Common myeloid progenitor, CD34-positive (primary cell): ENCODE data around the gene NPLOC4.
"Not testable (repeated sequence)": the region's sequence is repeated elsewhere in the genome, so short reads cannot be mapped to it uniquely, and the experiment has no call there.

Experiments
- CTCF ChIA-PET: fragments of 350-600 bp; sonication (Branson Sonifier 250); formaldehyde crosslinking; loops from one replicate; lab custom pipeline; 2021; ENCODE audit warnings: antibody characterized with exemption; lab: Charles Lee
- POLR2A ChIA-PET: fragments of 350-600 bp; sonication (Branson Sonifier 250); formaldehyde crosslinking; loops from one replicate; lab custom pipeline; 2021; ENCODE audit warnings: antibody characterized with exemption; lab: Charles Lee
- DNase-seq, 3 donors: peaks; one replicate each; pipeline versions ENCODE4 v3.0.0 to v3.0.0-alpha.2; 2013
- H3K27ac ChIP-seq, 2 experiments: 1 replicate in 1 of 2; 2 replicates in 1 of 2; pipeline ENCODE4 v1.7.0; 2013; ENCODE audit warnings: inconsistent platforms in 2 of 2, low read length in 2 of 2, mild to moderate bottlenecking in 2 of 2, low read depth in 1 of 2, moderate library complexity in 1 of 2; ENCODE audit not compliant: severe bottlenecking in 2 of 2, insufficient read depth in 1 of 2, poor library complexity in 1 of 2
- H3K27me3 ChIP-seq, 5 experiments: replicated peaks in 2 of 5; 1 replicate in 3 of 5; 2 replicates in 2 of 5; pipeline versions ENCODE4 v1.6.1 to v1.7.0; 2013; ENCODE audit warnings: low read length in 4 of 5, mild to moderate bottlenecking in 2 of 5, moderate library complexity in 2 of 5, inconsistent platforms in 1 of 5; ENCODE audit not compliant: insufficient read depth in 5 of 5, control insufficient read depth in 4 of 5
- H3K36me3 ChIP-seq, 4 experiments: 1 replicate in 2 of 4; 2 replicates in 2 of 4; pipeline versions ENCODE4 v1.6.1 to v1.7.0; 2013; ENCODE audit warnings: low read length in 3 of 4, control low read depth in 1 of 4, mild to moderate bottlenecking in 1 of 4; ENCODE audit not compliant: control insufficient read depth in 4 of 4, insufficient read depth in 4 of 4
- H3K4me1 ChIP-seq, 4 experiments: 1 replicate in 3 of 4; 2 replicates in 1 of 4; pipeline versions ENCODE4 v1.6.1 to v1.7.1; 2013; ENCODE audit warnings: low read length in 3 of 4, mild to moderate bottlenecking in 3 of 4, control low read depth in 1 of 4, inconsistent platforms in 1 of 4, moderate library complexity in 1 of 4; ENCODE audit not compliant: control insufficient read depth in 4 of 4, insufficient read depth in 4 of 4; ENCODE audit errors: control extremely low read depth in 1 of 4
- H3K4me3 ChIP-seq, 7 experiments: 1 replicate in 4 of 7; 2 replicates in 3 of 7; pipeline versions ENCODE4 v1.5.1 to v1.7.0; 2013; ENCODE audit warnings: mild to moderate bottlenecking in 7 of 7, low read length in 6 of 7, moderate library complexity in 6 of 7, inconsistent platforms in 2 of 7, low read depth in 2 of 7, control low read depth in 1 of 7; ENCODE audit not compliant: insufficient read depth in 4 of 7, control insufficient read depth in 1 of 7; ENCODE audit errors: extremely low read depth in 1 of 7
- H3K9me3 ChIP-seq, 5 experiments: 1 replicate in 4 of 5; 2 replicates in 1 of 5; pipeline versions ENCODE4 v1.6.1 to v1.7.1; 2013; ENCODE audit warnings: low read length in 4 of 5, mild to moderate bottlenecking in 2 of 5, inconsistent platforms in 1 of 5, low read depth in 1 of 5, moderate library complexity in 1 of 5; ENCODE audit not compliant: control insufficient read depth in 4 of 5, insufficient read depth in 2 of 5; ENCODE audit errors: control extremely low read depth in 1 of 5
- WGBS: methylation state at CpG from one replicate; pipeline ENCODE4 v1.1.5; 2013; ENCODE audit not compliant: insufficient coverage; 5-methylcytosine and 5-hydroxymethylcytosine counted together

The NPLOC4 gene

DNA sequence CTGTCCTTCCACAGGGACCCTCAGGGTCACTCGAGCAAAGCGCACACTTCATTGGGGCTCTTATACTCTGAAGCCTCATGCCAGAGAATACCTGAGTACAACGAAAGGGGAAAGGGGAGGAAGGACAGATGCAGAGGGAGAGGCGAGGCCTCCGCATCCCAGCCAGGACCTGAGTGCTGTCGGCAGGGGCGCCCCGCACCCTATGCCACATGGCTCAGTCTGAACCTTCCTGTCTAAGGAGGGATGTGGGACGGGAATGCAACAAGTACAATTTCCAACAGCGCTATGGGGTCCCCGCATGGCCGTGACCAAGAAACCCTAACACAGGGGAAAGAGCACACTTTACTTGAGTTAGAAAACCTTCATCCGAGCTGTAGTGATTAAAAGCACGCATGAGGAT, 44.9 kb downstream of the NPLOC4 start:
- Histone ChIP-seq H3K36me3 (peaks cover 18 to 74% (median 61%) of the 10 kb centered on the region in 4 experiments), H3K27ac (no peak overlapping the region), H3K4me3 (no peak overlapping the region), H3K27me3 (no peaks in the 10 kb centered on the region), H3K9me3 (no peaks in the 10 kb centered on the region), H3K4me1 (no peaks in the 10 kb centered on the region)
- 91% methylated on average over 12 of the region's 14 CpGs for WGBS
- POLR2A ChIA-PET = no interaction called here
- CTCF ChIA-PET = interaction anchor here (4.1 kb wide), 1 partner anchor 9 kb away, joined by 13 read pairs; no protein-coding TSS in a partner anchor
- DNase-seq = no peak

DNA sequence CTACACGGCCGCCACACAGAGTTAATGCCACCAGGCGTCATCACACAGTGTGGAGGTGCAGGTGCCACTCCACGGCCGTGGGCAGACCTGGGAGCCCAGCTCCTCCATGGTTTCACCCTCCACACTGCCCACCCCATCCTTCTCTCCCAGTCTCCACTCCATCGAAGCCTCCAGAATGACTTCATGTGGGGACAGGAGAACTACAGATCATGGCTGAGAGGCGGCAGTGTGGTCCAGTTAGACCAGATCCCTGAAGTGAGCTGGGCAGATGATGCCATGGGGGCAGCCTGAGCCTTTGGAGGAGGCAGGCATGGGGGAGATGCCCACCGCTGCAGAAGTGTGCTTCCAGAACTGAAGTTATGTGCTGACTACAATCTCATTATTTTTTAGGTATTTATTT, 46.8 kb downstream of the NPLOC4 start:
- H3K4me1 ChIP-seq = no peaks in the 10 kb centered on the region
- 99% methylated on average over 7 of the region's 8 CpGs for WGBS
- H3K27me3 ChIP-seq = no peaks in the 10 kb centered on the region
- ChIA-PET CTCF (interaction anchor here (4.1 kb wide), 1 partner anchor 11 kb away, joined by 13 read pairs; no protein-coding TSS in a partner anchor), POLR2A (no interaction called here)
- no peak overlapping the region for H3K27ac ChIP-seq
- no peak overlapping the region for H3K4me3 ChIP-seq
- peaks cover 15 to 77% (median 58%) of the 10 kb centered on the region in 4 experiments for H3K36me3 ChIP-seq
- DNase-seq = no peak
- H3K9me3 ChIP-seq = no peaks in the 10 kb centered on the region

DNA sequence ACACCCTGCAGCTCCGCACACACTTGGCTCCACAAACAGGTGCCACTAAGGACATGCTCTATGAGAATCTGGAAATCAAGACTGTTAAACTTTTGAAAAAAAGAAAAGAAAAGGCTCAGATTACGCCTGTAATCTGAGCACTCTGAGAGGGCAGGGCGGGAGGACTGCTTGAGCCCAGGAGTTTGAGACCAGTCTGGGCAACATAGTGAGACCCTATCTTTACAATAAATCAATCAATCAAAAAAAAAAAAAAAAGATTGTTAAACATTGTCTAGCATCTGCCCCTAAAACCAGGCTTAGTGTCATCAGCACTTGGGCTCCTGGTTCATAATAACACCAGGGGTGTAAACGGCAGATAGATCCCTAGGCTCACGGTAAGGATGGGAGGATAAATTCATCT, 47.3 kb downstream of the NPLOC4 start:
- no peak overlapping the region for H3K4me3 ChIP-seq
- peaks cover 15 to 75% (median 55%) of the 10 kb centered on the region in 4 experiments for H3K36me3 ChIP-seq
- ChIA-PET POLR2A (no interaction called here), CTCF (interaction anchor here (0.7 to 4.1 kb wide), 2 partner anchors 12 to 521 kb away, joined by 6 to 13 read pairs; no protein-coding TSS in a partner anchor)
- H3K27ac ChIP-seq = no peak overlapping the region
- H3K27me3 ChIP-seq = no peaks in the 10 kb centered on the region
- 100% methylated on average over 2 of the region's 5 CpGs for WGBS
- H3K4me1 ChIP-seq = no peaks in the 10 kb centered on the region
- H3K9me3 ChIP-seq = no peaks in the 10 kb centered on the region
- no peak for DNase-seq

DNA sequence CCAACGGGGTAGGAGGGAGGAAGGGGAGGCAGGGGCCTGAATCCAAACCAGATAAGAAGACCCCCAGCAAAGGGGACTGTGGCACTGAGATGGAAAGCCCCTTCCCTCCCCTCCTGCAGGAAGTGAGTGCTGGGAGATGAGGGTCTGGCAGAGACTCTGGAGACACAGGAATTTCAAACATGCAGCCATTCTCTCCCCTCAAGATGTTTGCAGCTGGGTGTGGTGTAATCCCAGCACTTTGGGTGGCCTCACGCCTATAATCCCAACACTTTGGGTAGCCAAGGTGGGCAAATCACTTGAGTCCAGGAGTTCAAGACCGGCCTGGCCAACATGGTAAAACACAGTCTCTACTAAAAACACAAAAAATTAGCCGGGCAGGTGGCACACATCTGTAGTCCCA, 50.8 kb downstream of the NPLOC4 start:
- WGBS = 100% methylated on average over 3 of the region's 4 CpGs
- Histone ChIP-seq H3K4me1 (no peaks in the 10 kb centered on the region), H3K27ac (no peak overlapping the region), H3K4me3 (no peak overlapping the region), H3K36me3 (peaks cover 22 to 79% (median 51%) of the 10 kb centered on the region in 4 experiments), H3K27me3 (no peaks in the 10 kb centered on the region), H3K9me3 (no peaks in the 10 kb centered on the region)
- CTCF ChIA-PET = interaction anchor here (2.0 kb wide), 1 partner anchor 15 kb away, joined by 4 read pairs; no protein-coding TSS in a partner anchor
- POLR2A ChIA-PET = interaction anchor here (0.6 kb wide), 1 partner anchor 14 kb away, joined by 3 read pairs; no protein-coding TSS in a partner anchor
- DNase-seq = no peak

DNA sequence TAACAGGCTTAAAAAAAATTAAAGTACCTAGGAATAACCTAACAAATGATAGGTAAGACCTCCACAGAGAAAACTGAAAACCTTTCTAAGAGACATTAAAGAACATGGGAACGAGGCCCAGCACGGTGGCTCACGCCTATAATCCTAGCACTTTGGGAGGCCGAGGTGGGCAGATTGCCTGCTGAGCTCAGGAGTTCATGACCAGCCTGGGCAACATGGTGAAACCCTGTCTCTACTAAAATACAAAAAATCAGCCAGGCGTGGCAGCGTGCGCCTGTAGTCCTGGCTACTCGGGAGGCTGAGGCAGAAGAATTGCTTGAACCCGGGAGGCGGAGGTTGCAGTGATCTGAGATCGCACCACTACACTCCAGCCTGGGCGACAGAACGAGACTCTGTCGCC, 52.1 kb downstream of the NPLOC4 start:
- CTCF ChIA-PET, H3K4me3 ChIP-seq, H3K27me3 ChIP-seq, DNase-seq, H3K27ac ChIP-seq, H3K9me3 ChIP-seq, H3K4me1 ChIP-seq: not testable (repeated sequence)
- H3K36me3 ChIP-seq = peaks cover 20 to 75% (median 47%) of the 10 kb centered on the region in 4 experiments
- POLR2A ChIA-PET = interaction anchor here (0.7 kb wide), 1 partner anchor 721 kb away, joined by 6 read pairs; no protein-coding TSS in a partner anchor
- WGBS = 91% methylated on average over 4 of the region's 14 CpGs

DNA sequence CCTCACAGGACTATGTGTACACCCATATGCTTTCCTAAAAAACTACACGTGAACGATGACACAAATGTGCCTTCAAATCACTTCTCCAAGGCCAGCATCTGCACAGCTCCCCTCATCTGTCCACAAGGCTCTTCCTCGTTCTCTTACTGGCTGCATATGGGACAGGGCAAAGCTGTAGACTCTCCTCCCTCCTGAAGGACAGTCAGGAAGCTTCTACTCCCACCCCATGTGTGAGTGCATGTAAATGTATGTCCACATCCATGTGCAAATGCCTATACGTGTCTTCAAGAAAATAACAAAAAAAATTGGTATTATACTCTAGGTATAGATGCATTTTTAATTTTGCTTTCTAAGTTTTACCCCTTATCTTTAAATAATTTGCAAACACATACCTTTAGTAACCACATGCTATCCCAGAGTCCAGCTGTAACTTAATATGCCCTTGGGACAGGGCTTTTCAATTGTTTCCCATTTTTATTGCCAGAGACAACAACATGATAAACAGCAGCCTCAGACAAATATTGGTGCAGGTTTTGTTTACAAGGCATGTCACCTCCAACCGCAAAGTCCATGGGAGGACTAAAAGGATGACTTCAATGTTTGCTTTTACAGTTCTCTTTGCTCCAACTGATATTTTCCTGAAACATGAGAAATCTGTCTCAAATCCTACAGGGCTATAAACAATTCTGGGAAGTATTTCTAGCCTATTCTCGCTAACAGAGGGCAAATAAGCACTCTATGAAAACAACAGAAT, 53.1 kb downstream of the NPLOC4 start:
- CTCF ChIA-PET = interaction anchor here (2.5 kb wide), 1 partner anchor 17 kb away, joined by 11 read pairs; no protein-coding TSS in a partner anchor
- H3K4me1 ChIP-seq = peaks cover 0 to 2% (median under 1%) of the 10 kb centered on the region in 4 experiments
- no peak overlapping the region for H3K27ac ChIP-seq
- POLR2A ChIA-PET = no interaction called here
- no peaks in the 10 kb centered on the region for H3K9me3 ChIP-seq
- H3K27me3 ChIP-seq = no peaks in the 10 kb centered on the region
- H3K4me3 ChIP-seq = no peak overlapping the region
- no peak for DNase-seq
- peaks cover 20 to 78% (median 47%) of the 10 kb centered on the region in 4 experiments for H3K36me3 ChIP-seq
- WGBS = 98% methylated on average over 4 of the region's 6 CpGs

DNA sequence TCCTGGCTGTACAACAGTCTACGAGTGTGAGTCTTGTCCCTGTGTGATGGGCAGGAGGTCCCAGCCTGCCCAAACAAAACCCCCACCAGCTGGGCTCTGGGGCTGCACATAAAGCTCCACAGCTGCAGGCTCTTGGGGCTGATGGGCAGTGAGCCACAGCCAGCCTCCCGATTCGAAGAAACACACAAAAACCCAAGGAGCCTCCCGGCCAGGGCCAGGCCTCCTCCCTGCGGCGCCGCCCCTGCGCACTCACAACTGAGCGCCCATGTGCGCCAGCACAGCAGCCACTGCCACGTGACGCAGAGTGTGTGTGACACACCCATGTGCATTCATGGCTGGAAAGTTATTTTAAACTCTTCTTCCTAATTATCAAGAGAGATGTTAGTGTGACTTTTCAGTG, 54.2 kb downstream of the NPLOC4 start:
- H3K36me3 ChIP-seq = peaks cover 11 to 73% (median 45%) of the 10 kb centered on the region in 4 experiments
- no peaks in the 10 kb centered on the region for H3K27me3 ChIP-seq
- ChIA-PET POLR2A (no interaction called here), CTCF (interaction anchor here (1.2 to 2.5 kb wide), 3 partner anchors 16 to 19 kb away, joined by 3 to 11 read pairs (median 8); no protein-coding TSS in a partner anchor)
- no peaks in the 10 kb centered on the region for H3K9me3 ChIP-seq
- H3K27ac ChIP-seq = no peak overlapping the region
- peaks cover 0 to 10% (median 2%) of the 10 kb centered on the region in 4 experiments for H3K4me1 ChIP-seq
- H3K4me3 ChIP-seq = no peak overlapping the region
- 95% methylated on average over 11 of the region's 12 CpGs for WGBS
- DNase-seq = no peak
